ENCODE data around the gene SECISBP2.
A peak's percentile ranks its signal among the peaks of the same experiment; 100 is the strongest.

SECISBP2 gene

DNA sequence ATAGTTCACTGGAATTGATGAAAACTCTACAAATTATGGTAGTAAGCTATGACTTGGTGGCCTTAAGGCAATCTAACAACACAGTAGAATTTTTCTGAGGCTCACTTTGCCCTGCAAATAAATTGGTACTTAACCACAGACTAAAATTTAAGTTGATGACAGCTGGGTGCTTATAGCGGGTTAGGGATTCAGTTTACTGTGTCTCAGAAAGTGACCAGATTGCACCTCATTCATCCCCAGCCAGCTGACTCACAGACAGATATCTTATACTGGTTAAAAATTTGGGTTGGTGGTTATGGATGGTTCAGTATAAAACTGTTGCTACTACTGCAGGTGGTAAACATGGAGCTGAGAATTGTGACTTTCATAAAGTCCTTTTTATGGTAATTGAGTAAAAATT is 4.5 kb upstream of the SECISBP2 start:
- H3K9me3 Mint-ChIP-seq = no peaks in the 10 kb centered on the region
- peaks cover 30% of the 10 kb centered on the region for H3K36me3 Mint-ChIP-seq (ENCODE audit: insufficient read depth)
- no peaks in the 10 kb centered on the region for H3K27me3 Mint-ChIP-seq
- peak overlapping the region in 1 of 2 donors; percentile 56 for H3K27ac Mint-ChIP-seq
- ATAC-seq (replicated peaks) = no peak
- H3K4me1 Mint-ChIP-seq (ENCODE audit: low read depth in 2 of 2) = peaks cover 17 to 18% of the 10 kb centered on the region in 2 donors
- no peak for DNase-seq
- H3K4me3 Mint-ChIP-seq = no peak overlapping the region

DNA sequence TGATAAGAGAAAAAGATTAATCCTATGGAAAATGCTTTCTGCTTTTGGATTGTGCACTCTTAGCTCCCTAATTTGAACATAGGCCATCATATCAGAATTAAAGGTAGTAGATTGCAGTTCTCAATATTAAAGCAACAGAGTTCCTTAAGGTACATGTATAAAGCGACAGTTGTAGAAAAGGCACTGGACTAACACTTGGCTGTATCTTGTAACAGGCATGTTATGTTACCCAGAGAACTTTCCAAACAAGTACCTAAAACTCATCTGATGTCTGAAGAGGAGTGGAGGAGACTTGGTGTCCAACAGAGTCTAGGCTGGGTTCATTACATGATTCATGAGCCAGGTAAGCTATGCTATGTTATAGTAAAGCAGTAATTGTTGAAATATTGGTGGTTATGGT is 3.3 kb upstream of the SECISBP2 start:
- no peaks in the 10 kb centered on the region for H3K9me3 Mint-ChIP-seq
- H3K36me3 Mint-ChIP-seq (ENCODE audit: insufficient read depth) = peaks cover 34% of the 10 kb centered on the region
- ATAC-seq (replicated peaks) (no peak), DNase-seq (no peak)
- H3K4me1 Mint-ChIP-seq (ENCODE audit: low read depth in 2 of 2) = peaks cover 24 to 27% of the 10 kb centered on the region in 2 donors
- no peak overlapping the region for H3K27ac Mint-ChIP-seq
- no peak overlapping the region for H3K4me3 Mint-ChIP-seq
- H3K27me3 Mint-ChIP-seq = no peaks in the 10 kb centered on the region

GRCh38 chr9:89315482-89315881 is 2.8 kb upstream of the SECISBP2 start:
- Mint-ChIP-seq H3K4me1 (ENCODE audit: low read depth in 2 of 2) (peaks cover 24 to 28% of the 10 kb centered on the region in 2 donors), H3K4me3 (no peak overlapping the region), H3K27me3 (no peaks in the 10 kb centered on the region), H3K9me3 (no peaks in the 10 kb centered on the region), H3K27ac (no peak overlapping the region), H3K36me3 (ENCODE audit: insufficient read depth) (peaks cover 38% of the 10 kb centered on the region)
- DNase-seq (no peak), ATAC-seq (replicated peaks) (no peak)

DNA sequence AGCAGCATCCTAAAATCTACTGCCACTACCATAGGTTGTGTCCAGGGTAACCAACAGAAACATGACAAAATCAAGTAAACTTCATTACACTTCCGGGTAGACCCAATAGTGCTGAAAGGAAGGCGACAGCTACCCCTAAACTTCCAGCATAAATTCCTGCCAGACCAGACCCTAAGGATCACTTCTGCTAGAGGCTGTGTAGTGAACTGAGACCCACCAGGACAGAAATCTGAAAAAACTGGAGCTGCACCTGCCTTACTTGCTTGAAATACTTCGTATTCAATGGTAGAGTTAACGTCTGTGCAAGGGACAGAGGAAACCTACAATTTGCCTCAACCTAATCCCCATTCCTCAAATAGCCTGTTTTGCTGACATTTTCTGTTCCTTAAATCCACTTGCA is 1.0 kb upstream of the SECISBP2 start:
- H3K4me3 Mint-ChIP-seq = peak overlapping the region; percentile 86
- peak overlapping the region; percentile 96 to 99 for H3K27ac Mint-ChIP-seq
- H3K27me3 Mint-ChIP-seq = no peaks in the 10 kb centered on the region
- H3K9me3 Mint-ChIP-seq = no peaks in the 10 kb centered on the region
- no peak for ATAC-seq (replicated peaks)
- DNase-seq = no peak
- peaks cover 22 to 34% of the 10 kb centered on the region in 2 donors for H3K4me1 Mint-ChIP-seq (ENCODE audit: low read depth in 2 of 2)
- H3K36me3 Mint-ChIP-seq (ENCODE audit: insufficient read depth) = peaks cover 32% of the 10 kb centered on the region

DNA sequence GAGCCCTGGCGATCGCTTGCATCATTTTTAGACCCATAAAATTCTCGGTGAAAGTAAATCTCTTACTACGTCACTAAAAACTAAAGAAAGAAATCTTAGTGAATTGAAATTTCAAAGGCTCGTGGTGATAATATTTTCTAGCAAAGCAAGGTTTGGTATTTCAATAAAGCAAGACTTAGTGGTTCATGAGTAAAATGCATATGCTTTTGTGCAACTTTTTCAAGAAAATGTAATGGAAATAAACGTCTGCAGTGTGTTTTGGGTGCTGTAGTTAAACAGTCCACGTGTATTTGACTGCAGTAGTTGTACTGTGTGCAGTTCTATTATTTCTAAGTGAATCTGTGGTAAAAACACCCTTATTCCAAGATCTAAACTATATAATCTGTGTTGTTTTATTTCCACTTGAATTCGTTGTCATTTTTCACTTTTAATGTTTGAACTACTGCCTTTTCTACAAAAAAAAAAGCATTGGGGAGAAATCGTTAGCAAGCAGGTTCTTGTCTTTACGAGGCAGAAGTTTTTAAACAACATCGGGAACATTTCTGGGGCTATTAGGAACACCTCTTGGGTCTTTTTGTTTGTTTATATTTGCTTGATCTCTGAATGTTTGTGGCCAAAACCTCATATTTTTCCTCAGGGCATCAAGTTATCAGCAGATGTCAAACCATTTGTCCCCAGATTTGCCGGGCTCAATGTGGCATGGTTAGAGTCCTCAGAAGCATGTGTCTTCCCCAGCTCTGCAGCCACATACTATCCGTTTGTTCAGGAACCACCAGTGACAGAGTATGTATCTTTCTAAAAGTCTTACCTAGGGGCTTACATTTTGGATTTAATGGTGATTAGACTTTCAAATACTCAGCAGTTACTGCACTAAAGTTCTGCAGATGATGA is 960 bp downstream of the SECISBP2 start:
- no peak for ATAC-seq (replicated peaks)
- Mint-ChIP-seq H3K4me3 (peak overlapping the region; percentile 86), H3K36me3 (ENCODE audit: insufficient read depth) (peaks cover 34% of the 10 kb centered on the region), H3K9me3 (no peaks in the 10 kb centered on the region), H3K27ac (peak overlapping the region; percentile 96 to 99), H3K4me1 (ENCODE audit: low read depth in 2 of 2) (peaks cover 32 to 43% of the 10 kb centered on the region in 2 donors), H3K27me3 (no peaks in the 10 kb centered on the region)
- no peak for DNase-seq

DNA sequence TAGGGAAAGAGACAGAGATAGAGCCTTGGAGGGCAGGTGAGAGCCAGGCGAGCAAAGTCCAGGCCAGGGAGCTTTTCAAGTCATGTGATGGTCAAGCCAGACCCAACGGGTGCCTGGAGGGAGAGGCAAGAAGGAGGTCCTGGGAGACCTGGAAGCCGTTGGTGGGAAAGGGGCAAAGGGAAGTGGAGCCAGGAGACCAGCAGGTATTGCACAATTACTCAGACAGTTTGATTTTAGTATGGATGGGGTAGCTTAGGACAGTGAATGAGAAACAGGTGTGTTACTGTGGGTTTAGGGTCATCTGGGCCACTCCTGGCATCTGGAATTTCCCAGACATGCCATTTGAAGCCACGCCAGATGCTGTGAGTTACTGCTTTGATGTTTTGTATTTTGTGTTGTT is 5.1 kb downstream of the SECISBP2 start:
- no peak overlapping the region for H3K4me3 Mint-ChIP-seq

DNA sequence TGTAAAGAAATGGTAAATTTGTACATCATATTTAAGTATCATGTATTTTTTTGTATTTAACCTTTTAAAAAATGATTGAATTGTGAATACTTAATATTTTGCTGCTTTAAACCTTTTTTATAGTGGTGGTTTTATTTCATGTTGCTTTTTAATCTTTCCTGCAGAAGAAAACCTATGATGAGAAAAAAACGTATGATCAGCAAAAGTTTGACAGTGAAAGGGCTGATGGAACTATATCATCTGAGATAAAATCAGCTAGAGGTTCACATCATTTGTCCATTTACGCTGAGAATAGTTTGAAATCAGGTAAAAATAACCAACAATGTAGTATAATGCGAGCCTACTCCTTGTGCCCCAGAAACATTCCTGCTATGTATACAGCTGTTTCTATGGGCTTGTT is 7.4 kb downstream of the SECISBP2 start:
- H3K4me1 Mint-ChIP-seq (ENCODE audit: low read depth in 2 of 2) = peaks cover 18 to 38% of the 10 kb centered on the region in 2 donors
- H3K36me3 Mint-ChIP-seq (ENCODE audit: insufficient read depth) = peaks cover 49% of the 10 kb centered on the region
- H3K4me3 Mint-ChIP-seq = no peak overlapping the region
- DNase-seq = no peak
- ATAC-seq (replicated peaks) = no peak
- H3K9me3 Mint-ChIP-seq = no peaks in the 10 kb centered on the region
- peak overlapping the region; percentile 19 to 38 for H3K27ac Mint-ChIP-seq
- H3K27me3 Mint-ChIP-seq = no peaks in the 10 kb centered on the region

More for the DNA sequence above, 5.1 kb downstream of the SECISBP2 start:
- H3K4me1 Mint-ChIP-seq (ENCODE audit: low read depth in 2 of 2) = peaks cover 26 to 46% of the 10 kb centered on the region in 2 donors
- peaks cover 44% of the 10 kb centered on the region for H3K36me3 Mint-ChIP-seq (ENCODE audit: insufficient read depth)
- DNase-seq (no peak), ATAC-seq (replicated peaks) (no peak)
- H3K9me3 Mint-ChIP-seq = no peaks in the 10 kb centered on the region
- H3K27me3 Mint-ChIP-seq = no peaks in the 10 kb centered on the region
- H3K27ac Mint-ChIP-seq = peak overlapping the region; percentile 5 to 51

DNA sequence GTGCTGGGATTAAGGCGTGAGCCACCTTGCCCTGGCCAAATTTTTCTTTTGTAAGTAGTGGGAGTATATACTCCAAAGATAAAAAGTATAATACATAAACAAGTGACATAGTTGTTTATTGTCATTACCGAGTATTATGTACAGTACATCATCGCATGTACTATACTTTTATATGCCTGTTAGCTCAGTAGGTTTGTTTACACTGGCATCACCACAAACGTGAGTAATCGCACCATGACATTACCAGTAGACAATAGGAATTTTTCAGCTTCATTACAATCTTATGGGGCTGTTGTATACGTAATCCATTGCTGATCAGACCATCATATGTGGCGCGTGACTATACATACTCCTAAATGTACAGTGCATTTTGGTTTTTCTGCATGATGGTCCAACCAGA is 9.8 kb downstream of the SECISBP2 start:
- H3K27me3 Mint-ChIP-seq = no peaks in the 10 kb centered on the region
- ATAC-seq (replicated peaks) (no peak), DNase-seq (no peak)
- H3K9me3 Mint-ChIP-seq = no peaks in the 10 kb centered on the region
- peaks cover 11 to 25% of the 10 kb centered on the region in 2 donors for H3K4me1 Mint-ChIP-seq (ENCODE audit: low read depth in 2 of 2)
- H3K36me3 Mint-ChIP-seq (ENCODE audit: insufficient read depth) = peaks cover 67% of the 10 kb centered on the region
- H3K4me3 Mint-ChIP-seq = no peak overlapping the region
- no peak overlapping the region for H3K27ac Mint-ChIP-seq

DNA sequence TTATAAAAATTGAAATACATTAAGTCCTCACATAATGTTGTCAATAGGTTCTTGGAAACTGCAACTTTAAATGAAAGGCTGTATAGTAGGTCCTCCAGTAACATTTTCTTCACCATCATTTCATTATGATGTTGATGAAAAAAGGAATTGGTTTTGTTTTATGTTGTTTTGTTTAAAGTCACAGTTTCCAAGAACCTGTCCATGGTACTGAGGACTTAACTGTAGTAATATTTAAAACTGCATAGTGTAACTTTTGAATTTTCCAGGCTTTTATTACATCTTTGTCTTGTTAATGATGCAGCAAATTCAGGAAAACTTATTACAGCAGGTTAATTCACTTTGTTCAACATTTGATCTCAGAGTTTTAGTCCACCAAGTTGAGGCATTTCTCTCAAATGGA is 11.6 kb downstream of the SECISBP2 start:
- no peaks in the 10 kb centered on the region for H3K27me3 Mint-ChIP-seq
- H3K4me1 Mint-ChIP-seq (ENCODE audit: low read depth in 2 of 2) = peaks cover 4 to 10% of the 10 kb centered on the region in 2 donors
- ATAC-seq (replicated peaks) = no peak
- DNase-seq = no peak
- H3K36me3 Mint-ChIP-seq (ENCODE audit: insufficient read depth) = peaks cover 83% of the 10 kb centered on the region
- H3K4me3 Mint-ChIP-seq = no peak overlapping the region
- H3K27ac Mint-ChIP-seq = no peak overlapping the region
- H3K9me3 Mint-ChIP-seq = no peaks in the 10 kb centered on the region

DNA sequence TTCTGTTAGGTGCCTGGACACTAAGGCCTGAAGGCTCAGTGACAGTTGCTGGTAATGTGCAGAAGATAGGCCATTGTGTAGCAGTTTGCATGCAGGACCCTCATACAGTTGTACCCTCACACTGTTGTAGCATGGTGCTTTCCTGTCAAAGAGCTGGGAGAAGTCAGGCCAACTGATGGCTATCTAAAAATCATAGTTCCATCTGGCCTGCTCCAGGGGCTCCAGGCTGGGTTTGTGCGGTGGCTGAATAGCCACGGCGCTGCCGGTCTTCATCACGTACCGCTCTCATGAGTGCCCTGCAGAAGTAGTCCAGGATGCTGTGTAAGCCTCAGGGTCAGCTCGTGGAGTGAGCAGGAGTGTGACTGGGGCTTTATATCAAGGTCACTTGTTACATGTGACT is 12.2 kb downstream of the SECISBP2 start:
- no peaks in the 10 kb centered on the region for H3K27me3 Mint-ChIP-seq
- H3K27ac Mint-ChIP-seq = no peak overlapping the region
- no peak overlapping the region for H3K4me3 Mint-ChIP-seq
- ATAC-seq (replicated peaks) = no peak
- H3K9me3 Mint-ChIP-seq = no peaks in the 10 kb centered on the region
- peaks cover 89% of the 10 kb centered on the region for H3K36me3 Mint-ChIP-seq (ENCODE audit: insufficient read depth)
- H3K4me1 Mint-ChIP-seq (ENCODE audit: low read depth in 2 of 2) = peaks cover 4 to 5% of the 10 kb centered on the region in 2 donors
- no peak for DNase-seq

GRCh38 chr9:89339807-89340206 is 21.5 kb downstream of the SECISBP2 start:
- DNase-seq = no peak

GRCh38 chr9:89340332-89340731 is 22.0 kb downstream of the SECISBP2 start:
- peak overlapping the region in 1 of 2 donors; percentile 19 for H3K27ac Mint-ChIP-seq
- no peaks in the 10 kb centered on the region for H3K27me3 Mint-ChIP-seq
- peaks cover 10 to 12% of the 10 kb centered on the region in 2 donors for H3K4me1 Mint-ChIP-seq (ENCODE audit: low read depth in 2 of 2)
- H3K9me3 Mint-ChIP-seq = no peaks in the 10 kb centered on the region
- ATAC-seq (replicated peaks) = no peak
- DNase-seq = no peak
- peaks cover 93% of the 10 kb centered on the region for H3K36me3 Mint-ChIP-seq (ENCODE audit: insufficient read depth)
- no peak overlapping the region for H3K4me3 Mint-ChIP-seq

More at GRCh38 chr9:89339807-89340206, 21.5 kb downstream of the SECISBP2 start:
- Mint-ChIP-seq H3K27ac (no peak overlapping the region), H3K4me1 (ENCODE audit: low read depth in 2 of 2) (peaks cover 6 to 8% of the 10 kb centered on the region in 2 donors), H3K9me3 (no peaks in the 10 kb centered on the region), H3K36me3 (ENCODE audit: insufficient read depth) (peaks cover 93% of the 10 kb centered on the region), H3K27me3 (no peaks in the 10 kb centered on the region), H3K4me3 (no peak overlapping the region)
- ATAC-seq (replicated peaks) = no peak

GRCh38 chr9:89342213-89342612 is 23.9 kb downstream of the SECISBP2 start:
- Mint-ChIP-seq H3K9me3 (no peaks in the 10 kb centered on the region), H3K4me1 (ENCODE audit: low read depth in 2 of 2) (peaks cover 16 to 20% of the 10 kb centered on the region in 2 donors), H3K36me3 (ENCODE audit: insufficient read depth) (peaks cover 93% of the 10 kb centered on the region), H3K27ac (no peak overlapping the region), H3K4me3 (no peak overlapping the region), H3K27me3 (no peaks in the 10 kb centered on the region)
- no peak for ATAC-seq (replicated peaks)
- DNase-seq = no peak

- Mint-ChIP-seq H3K4me1 (ENCODE audit: low read depth in 2 of 2) (peaks cover 14 to 20% of the 10 kb centered on the region in 2 donors), H3K36me3 (ENCODE audit: insufficient read depth) (peaks cover 93% of the 10 kb centered on the region), H3K9me3 (no peaks in the 10 kb centered on the region), H3K4me3 (no peak overlapping the region), H3K27ac (no peak overlapping the region), H3K27me3 (no peaks in the 10 kb centered on the region)
- DNase-seq (no peak), ATAC-seq (replicated peaks) (no peak)
These were observed 24.6 kb downstream of the SECISBP2 start for GRCh38 chr9:89342948-89343347.

Data from effector memory CD8-positive, alpha-beta T cell (primary cell).